Measurements from ENCODE around the gene STK38L. TPM values are rescaled to one million over a fixed set of nuclear protein-coding genes. Genes with fewer than 3 reads are reported as not detected.

The STK38L gene
- polyA plus RNA-seq, 1 donor: 33.7 TPM

GRCh38 chr12:27366621-27367020, 122.5 kb downstream of the STK38L start:
- Histone ChIP-seq H3K4me1 (ENCODE audit: control insufficient read depth, insufficient read depth, low read length) (no peaks in the 10 kb centered on the region), H3K27me3 (ENCODE audit: control insufficient read depth, insufficient read depth, low read length) (no peaks in the 10 kb centered on the region), H3K4me3 (ENCODE audit: low read length) (no peak overlapping the region), H3K36me3 (ENCODE audit: control insufficient read depth, insufficient read depth, low read length) (no peaks in the 10 kb centered on the region), H3K9me3 (ENCODE audit: control insufficient read depth, low read depth, low read length) (no peaks in the 10 kb centered on the region), H3K27ac (ENCODE audit: low read length) (no peak overlapping the region)
- DNase-seq: no peak
- WGBS (ENCODE audit: insufficient coverage, low lambda C conversion rate): 100% methylated on average over 2 of the region's 3 CpGs

- no peak for DNase-seq
- no peaks in the 10 kb centered on the region for H3K27me3 ChIP-seq (ENCODE audit: control insufficient read depth, insufficient read depth, low read length)
- H3K27ac ChIP-seq (ENCODE audit: low read length): no peak overlapping the region
- no peak overlapping the region for H3K4me3 ChIP-seq (ENCODE audit: low read length)
- no peaks in the 10 kb centered on the region for H3K9me3 ChIP-seq (ENCODE audit: control insufficient read depth, low read depth, low read length)
- 80% methylated on average over 1 of the region's 6 CpGs for WGBS (ENCODE audit: insufficient coverage, low lambda C conversion rate)
- no peaks in the 10 kb centered on the region for H3K4me1 ChIP-seq (ENCODE audit: control insufficient read depth, insufficient read depth, low read length)
- H3K36me3 ChIP-seq (ENCODE audit: control insufficient read depth, insufficient read depth, low read length): no peaks in the 10 kb centered on the region
Observed at GRCh38 chr12:27367078-27367477, 123.0 kb downstream of the STK38L start.

Other genes with a start within 250 kb of the STK38L start
- 68.3 TPM for gene TM7SF3, start 229.9 kb upstream of the STK38L start, polyA plus RNA-seq
- 40.7 TPM for gene MED21, start 221.7 kb upstream of the STK38L start, polyA plus RNA-seq
- gene C12orf71, start 161.7 kb upstream of the STK38L start, polyA plus RNA-seq: 0.22 TPM
- gene BMAL2, start 88.5 kb downstream of the STK38L start, polyA plus RNA-seq: 6.5 TPM
- 0.25 TPM for gene SMCO2, start 202.4 kb downstream of the STK38L start, polyA plus RNA-seq